GM19023 (cell line): ENCODE results near the gene VASP.
"Not testable (repeated sequence)": the region's sequence is repeated elsewhere in the genome, so short reads cannot be mapped to it uniquely, and the experiment has no call there.

ENCODE experiments used
- ATAC-seq: cut with Tn5 transposase; IDR thresholded peaks from one replicate; pipeline ENCODE4 v1.9.1; 2021; ENCODE audit warnings: mild to moderate bottlenecking, moderate library complexity; ENCODE audit not compliant: unreplicated experiment

VASP gene

DNA sequence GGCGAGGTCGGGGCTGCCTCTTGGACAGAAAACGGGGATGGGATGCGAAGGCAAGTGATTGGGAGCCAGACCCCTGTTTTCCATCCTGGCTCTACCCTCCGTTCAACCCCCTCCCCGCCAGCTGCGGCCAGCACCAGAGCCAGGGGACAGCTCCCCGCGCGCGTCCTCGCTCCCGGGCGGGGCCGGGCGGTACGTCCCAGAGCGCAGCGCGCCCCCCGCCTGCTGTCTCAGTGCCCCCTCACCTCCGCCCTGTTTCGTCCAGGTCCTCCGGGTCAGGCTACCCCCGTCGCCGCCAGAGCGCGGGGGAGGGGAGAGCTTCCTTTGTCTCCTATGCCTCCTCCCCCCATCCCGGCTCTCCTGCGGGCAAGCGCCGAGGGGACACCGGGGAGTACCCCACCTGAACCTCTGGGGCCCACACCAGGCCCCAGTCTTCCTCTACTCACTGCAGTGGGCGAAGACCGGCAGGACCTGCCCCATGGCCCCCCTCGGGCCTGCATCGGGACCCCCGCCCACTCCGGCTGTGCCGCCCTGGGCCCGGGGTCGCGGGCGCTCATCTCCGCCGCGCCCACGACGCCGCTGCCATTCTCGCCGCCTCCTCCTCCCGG is 10.8 kb upstream of the VASP start:
- no peak for ATAC-seq

GRCh38 chr19:45497791-45498190 is 9.5 kb upstream of the VASP start:
- no peak for ATAC-seq

DNA sequence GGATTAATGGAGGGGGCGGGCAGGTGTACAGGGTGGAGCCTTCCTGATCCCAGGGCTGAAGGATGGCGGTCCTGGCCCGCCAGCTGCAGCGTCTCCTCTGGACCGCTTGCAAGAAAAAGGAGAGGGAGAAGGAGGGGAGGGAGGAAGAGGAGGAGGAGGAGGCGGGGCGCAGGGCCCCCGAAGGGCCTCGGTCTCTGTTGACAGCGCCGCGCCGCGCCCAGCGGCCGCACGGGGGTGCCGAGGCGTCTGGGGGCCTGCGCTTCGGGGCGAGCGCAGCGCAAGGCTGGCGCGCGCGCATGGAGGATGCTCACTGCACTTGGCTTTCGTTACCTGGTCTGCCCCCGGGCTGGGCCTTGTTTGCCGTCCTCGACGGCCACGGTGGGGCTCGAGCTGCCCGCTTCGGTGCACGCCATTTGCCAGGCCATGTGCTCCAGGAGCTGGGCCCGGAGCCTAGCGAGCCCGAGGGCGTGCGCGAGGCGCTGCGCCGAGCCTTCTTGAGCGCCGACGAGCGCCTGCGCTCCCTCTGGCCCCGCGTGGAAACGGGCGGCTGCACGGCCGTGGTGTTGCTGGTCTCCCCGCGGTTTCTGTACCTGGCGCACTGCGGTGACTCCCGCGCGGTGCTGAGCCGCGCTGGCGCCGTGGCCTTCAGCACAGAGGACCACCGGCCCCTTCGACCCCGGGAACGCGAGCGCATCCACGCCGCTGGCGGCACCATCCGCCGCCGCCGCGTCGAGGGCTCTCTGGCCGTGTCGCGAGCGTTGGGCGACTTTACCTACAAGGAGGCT is 8.7 kb upstream of the VASP start, which contains the start of gene PPM1N:
Gene PPM1N (plus strand): TSS at position 33 of the 785 bp plus-strand sequence. CDS start 30 bp downstream, at position 63.
- no peak for ATAC-seq

- ATAC-seq: no peak
These were observed 7.8 kb upstream of the VASP start for GRCh38 chr19:45499196-45500180.

DNA sequence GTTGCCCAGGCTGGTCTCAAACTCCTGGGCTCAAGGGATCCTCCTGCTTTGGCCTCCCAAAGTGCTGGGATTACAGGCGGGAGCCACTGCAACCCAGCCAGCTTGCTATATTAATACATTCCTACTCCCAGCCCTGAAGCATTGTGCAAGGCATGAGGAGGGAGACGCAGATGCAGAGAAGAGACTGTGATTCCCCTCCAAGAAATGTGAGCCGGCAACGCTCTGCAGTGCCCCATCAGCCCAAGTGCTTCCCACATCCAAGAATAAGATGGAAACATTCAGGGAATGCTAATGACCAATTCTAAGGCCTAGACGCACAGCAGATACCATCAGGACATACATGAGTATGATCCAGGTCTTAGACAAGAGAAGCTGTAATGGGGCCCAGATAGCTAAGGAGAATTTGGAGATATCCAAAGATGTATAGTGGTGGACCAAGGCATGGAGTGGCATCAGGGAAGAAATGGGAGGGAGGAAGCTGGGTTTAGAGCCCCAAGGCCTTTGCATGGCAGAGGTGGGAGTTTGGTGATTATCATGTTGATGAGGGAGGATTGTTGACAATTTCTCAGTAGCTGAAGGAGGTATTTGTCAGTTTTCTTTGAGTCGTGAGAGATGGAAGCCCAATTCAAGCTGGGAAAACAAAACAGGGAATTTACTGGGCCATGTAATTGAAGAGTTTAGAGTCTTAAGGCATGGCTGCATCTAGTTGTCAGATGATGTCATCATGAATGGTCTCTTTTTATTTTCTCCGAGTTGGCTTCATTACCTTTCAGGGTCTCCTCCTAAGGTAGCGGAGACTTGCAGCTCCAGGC is 6.2 kb upstream of the VASP start:
- ATAC-seq: no peak

DNA sequence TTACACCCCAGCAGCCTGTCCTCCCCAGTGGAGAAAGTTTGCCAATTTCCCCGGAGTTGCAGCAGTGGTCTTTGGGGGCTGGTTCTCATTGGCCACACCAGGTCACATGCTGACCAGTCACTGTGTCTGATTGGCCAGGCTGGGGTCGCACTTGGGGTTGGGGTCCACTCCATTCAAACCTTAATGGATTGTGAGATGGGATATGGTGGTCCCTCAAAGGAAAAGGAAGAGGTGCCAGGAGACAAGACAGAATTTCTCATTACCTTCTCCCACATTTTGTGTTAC is 5.6 kb upstream of the VASP start:
- no peak for ATAC-seq

GRCh38 chr19:45502111-45502510 is 5.2 kb upstream of the VASP start:
- no peak for ATAC-seq

GRCh38 chr19:45503909-45504308 is 3.4 kb upstream of the VASP start:
- no peak for ATAC-seq

DNA sequence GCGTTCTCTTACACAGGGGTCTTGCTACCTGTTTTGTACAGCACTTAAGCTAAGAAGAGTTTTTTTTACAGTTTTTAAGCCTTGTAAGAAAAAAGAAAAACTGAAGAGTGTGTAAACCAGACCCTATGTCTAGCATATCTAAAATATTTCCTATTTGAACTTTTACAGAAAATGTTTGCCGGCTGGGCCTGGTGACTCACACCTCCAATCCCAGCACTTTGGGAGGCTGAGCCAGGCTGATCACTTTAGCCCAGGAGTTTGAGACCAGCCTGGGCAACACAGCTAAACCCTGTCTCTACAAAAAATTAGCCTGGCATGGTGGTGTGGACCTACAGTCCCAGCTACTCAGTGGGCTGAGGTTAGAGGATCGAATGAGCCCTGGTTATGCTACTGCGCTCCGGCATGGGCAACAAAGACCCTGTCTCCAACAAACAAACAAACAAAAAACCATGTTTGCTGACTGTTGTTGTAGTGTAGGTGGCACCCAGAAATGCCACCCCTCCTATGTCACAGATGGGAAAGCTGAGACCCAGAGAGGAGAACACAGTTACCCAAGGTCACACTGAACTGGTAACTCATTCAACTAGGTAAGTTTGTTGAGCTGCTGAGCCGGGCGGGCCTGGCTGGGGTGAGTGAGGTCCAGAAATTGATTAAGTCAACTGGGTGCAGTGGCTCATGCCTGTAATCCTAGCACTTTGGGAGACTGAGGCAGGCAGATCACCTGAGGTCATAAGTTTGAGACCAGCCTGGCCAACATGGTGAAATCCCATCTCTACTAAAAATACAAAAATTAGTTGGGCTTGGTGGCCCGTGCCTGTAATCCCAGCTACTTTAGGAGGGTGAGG is 1.9 kb upstream of the VASP start:
- no peak for ATAC-seq

- no peak for ATAC-seq
These were observed 1.4 kb upstream of the VASP start for GRCh38 chr19:45505996-45506245.

DNA sequence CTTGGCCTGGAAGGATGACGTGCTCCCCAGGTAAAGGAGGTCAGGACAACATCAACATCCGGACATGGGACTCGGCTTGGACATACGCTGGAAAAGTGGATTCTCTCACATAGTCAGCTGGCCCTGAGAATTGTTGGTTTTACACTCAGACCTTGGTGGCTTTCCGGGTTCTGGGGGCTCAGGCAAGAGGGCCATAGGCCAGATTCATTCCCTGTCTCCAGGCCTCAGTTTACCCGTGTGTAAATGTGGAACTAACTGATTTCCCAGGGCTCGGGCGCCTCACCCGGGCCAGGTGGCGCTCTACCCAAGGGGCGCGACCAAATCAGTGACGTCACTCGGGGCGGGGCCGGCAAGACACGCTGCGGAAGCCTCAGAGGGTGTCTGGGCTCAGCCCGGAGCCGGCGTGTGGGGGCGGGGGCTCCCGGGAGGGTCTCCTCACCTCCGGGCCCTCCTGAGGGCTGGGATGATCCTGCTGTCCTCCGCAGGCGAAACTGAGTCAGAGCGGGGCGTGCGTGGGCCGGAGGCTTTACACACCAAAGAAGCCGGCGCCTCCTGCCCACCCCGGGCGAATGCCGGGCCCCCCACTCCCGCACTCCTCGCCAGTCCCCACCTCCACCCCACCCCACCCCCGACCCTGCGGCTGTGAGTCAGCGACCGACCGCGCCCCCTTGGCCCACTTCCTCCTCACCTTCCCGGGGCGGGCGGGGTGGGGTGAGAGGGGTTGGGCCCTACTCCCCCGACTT is 862 bp upstream of the VASP start:
- ATAC-seq: peak; percentile 64

GRCh38 chr19:45507872-45508416 is 665 bp downstream of the VASP start:
- no peak for ATAC-seq

- ATAC-seq: no peak
These were observed 1.2 kb downstream of the VASP start for GRCh38 chr19:45508417-45508860.

DNA sequence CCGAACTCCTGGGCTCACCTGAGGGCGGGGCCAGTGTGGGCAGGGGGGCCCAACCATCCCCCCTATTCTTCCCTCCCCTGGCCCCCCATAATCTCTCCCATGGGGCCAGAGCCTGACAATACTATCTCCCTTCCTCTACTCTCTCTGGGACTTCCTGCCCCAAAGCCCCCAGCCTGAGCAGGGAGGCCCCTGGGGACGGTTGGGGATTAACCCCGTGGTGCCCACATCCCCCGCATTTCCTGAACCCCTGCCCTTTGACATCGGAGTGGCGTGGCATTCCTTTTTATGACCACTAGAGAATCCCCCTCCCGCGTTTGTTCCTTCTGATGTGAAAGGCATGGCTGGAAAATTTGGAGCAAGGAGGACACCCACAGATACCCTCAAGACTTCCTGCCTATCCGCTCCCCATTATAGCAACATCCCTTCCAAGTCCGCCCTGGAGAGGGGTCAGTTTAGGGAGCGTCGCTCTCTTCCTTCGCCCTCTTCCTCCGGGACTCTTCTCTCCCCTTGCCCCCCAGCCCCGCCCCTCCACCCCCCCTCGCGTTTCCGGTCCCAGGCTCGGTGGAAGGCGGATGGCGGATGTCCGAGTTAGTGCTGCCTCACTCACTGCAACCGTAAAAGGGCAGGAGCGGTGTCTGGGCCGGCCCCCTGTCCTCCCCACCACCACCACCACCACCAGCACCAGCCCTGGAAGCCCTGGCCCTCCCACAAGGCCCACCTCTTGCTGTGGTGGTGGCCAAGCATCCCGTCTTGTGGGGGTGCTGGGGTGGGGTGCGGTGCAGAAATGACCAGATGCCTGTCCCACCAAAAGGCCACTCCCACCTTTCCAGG is 1.8 kb downstream of the VASP start:
- no peak for ATAC-seq

- ATAC-seq: no peak
These were observed 2.4 kb downstream of the VASP start for GRCh38 chr19:45509692-45510015.

GRCh38 chr19:45510352-45510751 is 3.1 kb downstream of the VASP start:
- ATAC-seq: not testable (repeated sequence)

GRCh38 chr19:45511074-45511473 is 3.8 kb downstream of the VASP start:
- no peak for ATAC-seq

DNA sequence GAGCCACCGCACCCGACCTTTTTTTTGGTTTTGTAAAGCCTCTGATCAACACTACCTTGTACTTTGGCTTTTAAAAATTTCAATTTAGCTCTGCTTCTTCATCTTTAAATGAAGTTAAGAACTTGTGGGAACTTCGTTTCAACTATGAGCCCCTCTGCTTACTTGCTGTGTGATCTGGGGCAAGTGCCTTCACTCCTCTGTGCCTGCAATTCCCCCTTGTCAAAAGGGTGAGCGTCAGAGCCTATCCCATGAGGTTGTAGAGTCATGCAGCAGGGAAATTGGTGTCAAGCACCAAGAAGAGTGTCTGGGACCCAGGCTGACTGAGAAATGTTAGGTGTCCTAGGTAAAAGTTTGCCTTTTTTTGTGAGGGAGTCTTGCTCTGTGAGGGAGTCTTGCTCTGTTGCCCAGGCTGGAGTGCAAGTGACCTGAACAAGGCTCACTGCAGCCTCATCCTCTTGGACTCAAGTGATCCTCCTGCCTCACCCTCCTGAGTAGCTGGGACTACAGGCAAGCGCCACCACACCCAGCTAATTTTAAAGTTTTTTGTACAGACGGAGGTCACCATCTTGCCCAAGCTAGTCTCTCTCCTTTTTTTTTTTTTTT is 5.7 kb downstream of the VASP start:
- ATAC-seq: no peak
